GM18868 (cell line): Measurements from ENCODE around the gene FOXB1.
A peak's percentile ranks its signal among the peaks of the same experiment; 100 is the strongest.

ENCODE experiments used
- ATAC-seq: cut with Tn5 transposase; IDR thresholded peaks from one replicate; pipeline ENCODE4 v1.9.1; 2021; ENCODE audit warnings: mild to moderate bottlenecking, moderate library complexity; ENCODE audit not compliant: unreplicated experiment

Gene FOXB1

GRCh38 chr15:60004009-60004845 is at the start of gene FOXB1:
FOXB1 (plus strand) TSS chr15:60004311; CDS start chr15:60004964, 653 bp downstream.
- no peak for ATAC-seq

- ATAC-seq, result no peak
Measured at GRCh38 chr15:59958288-59958687, 45.8 kb upstream of the FOXB1 start.

- no peak for ATAC-seq
Measured at GRCh38 chr15:59960318-59960717, 43.8 kb upstream of the FOXB1 start.

GRCh38 chr15:59963322-59963721 is 40.8 kb upstream of the FOXB1 start:
- ATAC-seq, result no peak

DNA sequence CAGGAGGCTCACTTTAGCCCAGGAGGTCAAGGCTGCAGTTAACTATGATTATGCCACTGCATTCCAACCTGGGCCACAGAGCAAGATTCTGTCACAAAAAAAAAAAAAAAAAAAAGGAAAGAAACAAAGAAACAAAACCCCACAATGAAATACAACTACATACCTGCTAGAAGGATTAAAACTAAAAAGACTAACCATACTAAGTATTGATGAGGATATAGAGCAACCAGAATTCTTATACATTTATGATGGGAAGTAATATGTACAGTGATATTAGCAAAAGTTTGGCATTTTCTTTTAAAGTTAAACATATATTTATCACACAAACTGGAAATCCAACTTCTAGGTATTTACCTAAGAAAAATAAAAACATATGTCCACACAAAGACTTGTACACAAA is 40.2 kb upstream of the FOXB1 start:
- ATAC-seq, result no peak

DNA sequence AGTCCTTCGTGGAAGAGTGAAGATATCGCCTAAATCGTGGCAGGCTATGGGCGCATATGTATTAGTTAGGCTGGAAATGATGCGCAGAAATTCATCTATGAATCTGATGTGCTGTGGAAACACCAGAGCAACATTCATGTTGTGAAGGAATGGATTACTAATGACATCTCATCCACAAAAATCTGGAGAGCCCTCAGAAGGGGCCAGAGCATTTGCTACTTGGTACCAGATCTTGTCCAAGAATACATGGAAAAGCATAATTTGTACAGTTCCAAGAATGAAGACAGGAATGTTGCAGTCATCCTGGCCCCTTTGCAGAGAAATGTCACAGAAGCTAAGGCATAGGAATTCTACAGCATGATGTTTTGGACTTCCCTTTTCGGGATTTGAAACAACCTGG is 38.4 kb upstream of the FOXB1 start:
- ATAC-seq, result no peak

GRCh38 chr15:59966262-59966661 is 37.8 kb upstream of the FOXB1 start:
- no peak for ATAC-seq

DNA sequence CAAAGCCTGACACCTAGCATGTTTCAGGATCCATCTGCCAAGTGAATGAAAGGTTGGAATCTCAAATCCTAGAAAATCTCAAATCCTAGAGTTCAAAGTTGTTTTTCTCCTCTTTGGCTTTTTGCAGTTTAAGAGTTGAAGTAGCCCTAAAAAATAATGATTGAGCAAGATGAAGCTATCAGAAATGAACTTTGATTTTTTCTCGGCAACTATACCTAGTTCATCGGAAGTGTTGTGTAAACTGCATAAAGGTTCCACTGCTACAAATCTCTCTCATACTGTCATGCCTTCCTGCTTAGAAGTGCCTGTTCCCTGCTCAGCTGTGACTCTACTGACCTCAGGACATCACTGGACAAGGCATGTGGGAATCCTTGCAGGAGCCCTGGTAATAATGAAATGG is 35.8 kb upstream of the FOXB1 start:
- no peak for ATAC-seq

DNA sequence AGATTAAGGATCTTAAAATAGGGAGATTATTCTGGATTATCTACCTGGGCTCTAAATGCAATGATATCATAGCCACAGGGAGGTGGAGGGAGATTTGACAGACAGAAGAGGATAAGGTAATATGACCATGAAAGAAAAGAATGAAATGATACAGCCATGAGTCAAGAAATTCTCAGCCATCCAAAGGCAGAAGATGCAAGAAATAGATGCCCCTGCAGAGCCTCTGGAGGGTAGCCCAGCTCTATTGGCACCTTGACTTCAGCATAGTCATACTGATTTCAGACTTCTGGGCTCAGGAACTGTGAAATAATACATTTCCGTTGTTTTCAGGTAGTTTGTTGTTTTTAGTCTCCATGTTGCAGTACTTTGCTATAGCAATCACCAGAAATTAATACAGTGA is 31.9 kb upstream of the FOXB1 start:
- no peak for ATAC-seq

- no peak for ATAC-seq
Measured at GRCh38 chr15:59976480-59977271, 27.4 kb upstream of the FOXB1 start.

GRCh38 chr15:59991834-59992233 is 12.3 kb upstream of the FOXB1 start:
- no peak for ATAC-seq

- no peak for ATAC-seq
Measured at GRCh38 chr15:59993041-59993750, 10.9 kb upstream of the FOXB1 start.

GRCh38 chr15:59993950-59994401 is 10.1 kb upstream of the FOXB1 start:
- no peak for ATAC-seq

DNA sequence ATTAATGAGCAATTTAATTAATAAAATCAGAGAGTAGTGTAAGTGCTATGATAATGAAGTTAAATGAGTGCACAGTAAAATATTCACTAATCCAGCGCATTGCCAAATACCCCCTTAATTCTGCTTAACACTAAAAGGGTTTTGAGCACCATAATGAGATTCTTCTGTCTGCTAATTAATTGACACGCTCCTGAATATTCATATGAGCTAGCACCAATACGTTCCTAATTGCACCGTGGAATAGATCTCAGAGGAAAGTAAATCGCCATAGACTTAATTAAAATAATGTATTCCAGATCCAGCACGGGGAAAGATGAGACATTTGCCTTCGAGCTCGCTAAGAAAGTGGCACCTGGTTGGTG is 9.6 kb upstream of the FOXB1 start:
- no peak for ATAC-seq

- ATAC-seq, result no peak
Measured at GRCh38 chr15:59994888-59995557, 9.1 kb upstream of the FOXB1 start.

DNA sequence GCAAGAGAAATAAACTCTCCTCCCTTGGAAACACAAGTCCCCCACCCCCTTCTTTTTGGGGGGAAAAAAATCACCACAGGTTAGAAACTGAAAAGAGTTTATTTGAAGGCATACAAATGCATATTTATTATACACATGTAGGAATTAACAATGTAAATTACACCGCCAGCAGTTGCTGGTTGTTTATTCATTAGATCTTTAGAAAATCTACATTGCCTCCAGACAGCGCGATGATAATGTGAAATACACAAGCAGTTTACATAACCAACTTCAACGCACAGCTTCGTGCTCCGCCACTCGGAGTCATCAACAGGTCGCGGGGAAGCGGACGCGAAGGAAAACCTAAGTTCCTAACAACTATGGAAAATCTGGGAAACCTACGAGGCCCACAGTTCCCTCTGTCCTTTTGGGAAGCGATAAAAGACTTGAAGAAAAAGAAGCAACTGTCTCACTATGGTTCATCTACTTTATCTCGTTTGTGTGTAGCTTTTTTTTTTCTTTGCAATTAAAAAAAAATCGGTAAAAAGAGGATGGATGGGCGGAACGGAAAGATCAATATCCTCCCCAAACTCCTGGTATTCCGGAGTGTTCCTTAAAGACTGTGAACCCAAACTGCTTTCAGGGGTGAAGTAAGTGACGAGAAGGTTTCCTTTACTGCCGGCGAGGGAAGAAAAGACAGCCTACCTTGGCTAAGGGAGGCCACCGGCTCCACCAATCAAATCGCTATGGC is 8.4 kb upstream of the FOXB1 start:
- no peak for ATAC-seq

DNA sequence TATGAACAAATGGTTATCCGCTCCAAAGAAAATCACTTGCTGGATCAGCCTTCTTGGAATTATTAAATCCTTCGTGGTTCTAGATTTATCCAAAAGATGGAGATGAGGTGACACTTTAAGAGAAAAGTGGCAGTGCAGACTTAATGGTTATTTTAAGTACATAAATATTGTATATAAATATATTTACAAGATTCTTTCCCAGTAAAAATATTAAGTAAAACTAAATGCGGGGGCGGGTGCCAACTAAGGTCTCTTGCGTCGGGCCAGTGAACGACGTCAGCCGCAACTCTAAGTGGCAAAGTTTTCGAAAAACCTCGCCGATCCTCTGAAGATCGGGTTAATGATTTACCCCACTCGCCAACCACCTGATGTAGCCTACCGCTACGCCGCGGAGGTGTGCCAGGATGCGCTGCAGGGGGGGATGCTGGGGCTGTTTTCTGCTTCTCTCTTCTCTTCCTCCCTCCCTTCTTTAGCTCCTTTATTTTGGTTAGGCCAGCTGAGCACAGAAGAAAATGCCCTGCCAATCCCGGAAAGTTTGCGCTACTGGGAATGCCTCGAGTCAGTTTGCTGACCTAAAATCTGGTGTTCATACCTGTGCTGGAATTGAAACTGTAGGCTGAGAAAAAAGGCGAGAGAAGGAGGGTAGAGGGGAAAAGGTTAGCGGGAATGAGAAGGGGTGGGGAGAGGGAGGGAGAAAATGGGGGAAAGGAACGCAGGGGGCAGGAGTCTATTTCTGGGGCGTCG is 7.6 kb upstream of the FOXB1 start:
- ATAC-seq, result no peak

DNA sequence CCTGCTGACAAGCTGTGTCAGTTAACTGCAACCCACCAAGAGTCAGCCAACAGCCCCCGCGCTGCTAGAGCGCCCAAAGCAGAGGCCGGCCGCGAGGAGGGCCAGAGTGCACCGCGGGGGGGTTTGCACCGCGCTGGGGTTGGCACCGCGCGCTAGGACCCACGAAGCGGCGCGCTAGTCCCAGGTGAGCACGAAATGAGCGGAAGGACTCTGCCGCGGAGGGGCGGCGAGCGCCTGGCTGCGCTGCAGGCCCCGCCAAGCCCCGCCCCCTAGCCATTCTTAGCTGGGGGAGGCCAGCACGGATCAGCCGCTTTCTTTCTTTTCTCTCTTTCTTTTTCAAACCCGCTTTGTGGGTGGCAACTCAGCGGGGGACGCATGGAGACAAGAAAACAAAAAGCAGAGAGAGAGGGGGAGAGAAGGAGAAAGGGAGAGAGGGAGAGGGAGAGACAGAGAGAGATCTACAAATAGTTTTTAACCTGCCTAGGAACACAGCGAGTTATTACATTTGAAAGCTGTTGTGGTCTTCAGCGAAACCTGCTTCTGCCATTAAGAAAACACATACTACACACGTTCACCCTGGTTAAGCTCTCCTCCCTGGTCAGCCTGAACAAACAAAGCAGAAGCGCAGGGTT is 6.9 kb upstream of the FOXB1 start:
- ATAC-seq, result peak; percentile 91

- ATAC-seq, result no peak
Measured at GRCh38 chr15:59998305-59998949, 5.7 kb upstream of the FOXB1 start.
